A549 (cell line): ENCODE results near the gene CD79B. TPM values are rescaled to one million over a fixed set of nuclear protein-coding genes. Genes with fewer than 3 reads are reported as not detected.

ENCODE experiments used
- ATAC-seq, 2 experiments: fragments of 200-7000 bp in 1 of 2; fragments of >200 bp in 1 of 2; cut with Nextera tagmentation in 1 of 2; cut with Tn5 transposase in 1 of 2; 3 replicates each; pipeline versions ENCODE4 v1.8.0 to v1.9.1; 2018 to 2020; ENCODE audit warnings: mild to moderate bottlenecking in 1 of 2, moderate library complexity in 1 of 2
- CTCF ChIA-PET: fragments of 300-600 bp; sonication (Branson Sonifier 250); formaldehyde crosslinking; extraction: SDS; loops from one replicate; lab custom pipeline; 2021; ENCODE audit warnings: antibody characterized with exemption, inconsistent platforms; lab: Yijun Ruan, JAX
- POLR2A ChIA-PET: fragments of 350-600 bp; formaldehyde crosslinking; extraction: SDS; loops from one replicate; lab custom pipeline; 2021; ENCODE audit warnings: antibody characterized with exemption, inconsistent platforms; lab: Yijun Ruan, JAX
- DNase-seq, 2 experiments: peaks; one replicate each; pipeline versions ENCODE4 v3.0.0 to v3.0.0-alpha.2; 2011 to 2016; ENCODE audit warnings: low read depth in 1 of 2, low spot score in 1 of 2
- FAIRE-seq: peaks from 2 replicates; lab custom pipeline; 2011; peaks lifted over from hg19 to GRCh38; lab: Jason Lieb, UNC
- H3K27ac ChIP-seq, 2 experiments: fragments of >200 bp; sonication (Bioruptor Twin); formaldehyde crosslinking; 3 replicates each; pipeline ENCODE4 v1.5.1; 2016 to 2017
- H3K4me1 ChIP-seq: fragments of >200 bp; sonication (Bioruptor Twin); formaldehyde crosslinking; 3 replicates; pipeline ENCODE4 v1.6.1; 2016
- H3K4me2 ChIP-seq: fragments of >200 bp; sonication (Bioruptor Twin); formaldehyde crosslinking; 3 replicates; pipeline ENCODE4 v1.6.1; 2016
- H3K4me3 ChIP-seq: fragments of >200 bp; sonication (Bioruptor Twin); formaldehyde crosslinking; 3 replicates; pipeline ENCODE4 v1.5.1; 2016
- H3K9me3 ChIP-seq: fragments of >200 bp; sonication (Bioruptor Twin); formaldehyde crosslinking; 3 replicates; pipeline ENCODE4 v1.6.1; 2016
- CBX2 ChIP-seq: fragments of 200-600 bp; sonication (generic); IDR thresholded peaks from 2 replicates; pipeline ENCODE4 v1.6.1; 2016; ENCODE audit warnings: low read depth, mild to moderate bottlenecking, borderline replicate concordance
- CBX8 ChIP-seq: fragments of 200-600 bp; sonication (generic); IDR thresholded peaks from 2 replicates; pipeline ENCODE4 v1.6.1; 2016
- CTCF ChIP-seq: fragments of >200 bp; sonication (Bioruptor Twin); formaldehyde crosslinking; IDR thresholded peaks from 3 replicates; pipeline ENCODE4 v1.5.1; 2016
- EP300 ChIP-seq, 2 experiments: fragments of >200 bp; sonication (Bioruptor Twin); formaldehyde crosslinking; IDR thresholded peaks; 2 replicates in 1 of 2; 3 replicates in 1 of 2; pipeline ENCODE4 v1.6.1; 2016 to 2017
- FOSL2 ChIP-seq, 2 experiments: fragments of 450-650 bp in 1 of 2; fragments of >200 bp in 1 of 2; sonication (Bioruptor Twin) in 1 of 2; formaldehyde crosslinking; IDR thresholded peaks; 2 replicates each; pipeline versions ENCODE4 v1.5.0 to v1.6.1; 2016 to 2020; ENCODE audit warnings: mild to moderate bottlenecking in 1 of 2, moderate library complexity in 1 of 2
- FOXS1 ChIP-seq: fragments of 250-450 bp; sonication (Bioruptor Pico); IDR thresholded peaks from 2 replicates; pipeline ENCODE4 v1.5.0; 2020; ENCODE audit warnings: mild to moderate bottlenecking, moderate library complexity
- GATA3 ChIP-seq: IDR thresholded peaks from 2 replicates; pipeline ENCODE4 v1.6.1; 2012; ENCODE audit warnings: borderline replicate concordance
- HDAC2 ChIP-seq: fragments of 200-600 bp; sonication (generic); IDR thresholded peaks from 2 replicates; pipeline ENCODE4 v1.6.1; 2016
- HES2 ChIP-seq: fragments of >200 bp; sonication (Bioruptor Twin); formaldehyde crosslinking; IDR thresholded peaks from 2 replicates; pipeline ENCODE4 v1.6.1; 2016
- KDM1A ChIP-seq: fragments of 200-600 bp; sonication (generic); IDR thresholded peaks from 2 replicates; pipeline ENCODE4 v1.6.1; 2016; ENCODE audit warnings: low read depth, mild to moderate bottlenecking
- MAZ ChIP-seq: fragments of 150-350 bp; IDR thresholded peaks from 2 replicates; pipeline ENCODE4 v1.6.1; 2014; ENCODE audit warnings: antibody characterized with exemption, low read depth, low read length, borderline replicate concordance
- NPAS2 ChIP-seq: fragments of 250-450 bp; sonication (Bioruptor Pico); IDR thresholded peaks from 2 replicates; pipeline ENCODE4 v1.8.0; 2022; ENCODE audit warnings: mild to moderate bottlenecking, moderate library complexity, borderline replicate concordance
- PBX3 ChIP-seq: IDR thresholded peaks from 2 replicates; pipeline ENCODE4 v1.6.1; 2012
- PHF8 ChIP-seq: fragments of 200-600 bp; sonication (generic); IDR thresholded peaks from 2 replicates; pipeline ENCODE4 v1.6.1; 2016; ENCODE audit warnings: low read depth, mild to moderate bottlenecking, antibody characterized with exemption, moderate library complexity, borderline replicate concordance
- POLR2AphosphoS2 ChIP-seq: conservative IDR thresholded peaks from 2 replicates; pipeline ENCODE4 v1.6.1; 2012; ENCODE audit warnings: low read length, improper control_type of control experiment, inconsistent platforms
- TP53 ChIP-seq: fragments of 250-450 bp; sonication (Bioruptor Pico); IDR thresholded peaks from 2 replicates; pipeline ENCODE4 v1.5.0; 2021; ENCODE audit warnings: mild to moderate bottlenecking, moderate library complexity
- USF2 ChIP-seq: fragments of 450-650 bp; IDR thresholded peaks from 2 replicates; pipeline ENCODE4 v1.6.1; 2014; ENCODE audit warnings: antibody characterized with exemption
- WGBS: methylation state at CpG from one replicate; pipeline ENCODE4 v1.1.6; 2017; ENCODE audit errors: missing lambda C conversion rate; 5-methylcytosine and 5-hydroxymethylcytosine counted together
- polyA plus RNA-seq, 4 experiments: library from polyadenylated mRNA; depleted of rRNA in 3 of 4; stranded (reverse); fragments of >200 nt; fragmentation: RNase III in 1 of 4; extraction: RNeasy Plus Mini Kit Qiagen cat#74134 plus additional on column Dnase treatment in 1 of 4; gene quantifications; 2 replicates in 3 of 4; 3 replicates in 1 of 4; pipeline ENCODE4 v1.2.3, GENCODE V29; 2011 to 2017
- TF ChIP-seq, protein P1 (sequence below): IDR thresholded peaks from 2 replicates; pipeline ENCODE4 v1.6.1; 2012; ENCODE audit warnings: low read depth, borderline replicate concordance
- TF ChIP-seq, protein P2 (sequence below): fragments of 150-350 bp; IDR thresholded peaks from 2 replicates; pipeline ENCODE4 v1.6.1; 2014; ENCODE audit warnings: low read depth, mild to moderate bottlenecking, low read length
- TF ChIP-seq, protein P3 (sequence below): fragments of 250-450 bp; sonication (Bioruptor Pico); IDR thresholded peaks from 2 replicates; pipeline ENCODE4 v1.5.0; 2020; ENCODE audit warnings: low read depth, mild to moderate bottlenecking, moderate library complexity

Gene CD79B
- polyA plus RNA-seq, 2 of the 4 experiments (the other 2 are of a cell fraction) = 0.14 TPM; not detected in 1

- FAIRE-seq (no peak), ATAC-seq (no peak), DNase-seq (no peak)
- Histone ChIP-seq H3K4me3 (no peak overlapping the region), H3K4me2 (no peak overlapping the region), H3K9me3 (no peaks in the 10 kb centered on the region), H3K27ac (no peak overlapping the region), H3K4me1 (no peaks in the 10 kb centered on the region)
- CTCF ChIA-PET = interaction anchor here (0.6 to 5.1 kb wide), 18 partner anchors 10 to 196 kb away, joined by 3 to 90 read pairs (median 16); partner anchors contain the start of genes CD79B, CSHL1, ERN1 and GH1
- 66% methylated on average over 21 of the region's 24 CpGs for WGBS
- POLR2A ChIA-PET = no interaction called here
- TF ChIP-seq HES2 (no peak), KDM1A (no peak), POLR2AphosphoS2 (no peak), FOXS1 (CRISPR knock-in tag) (no peak), HDAC2 (no peak), USF2 (no peak), CTCF (no peak), PBX3 (no peak), EP300 (IDR thresholded peaks at IDR 0.05) (no peak), TP53 (CRISPR knock-in tag) (no peak), CBX8 (no peak), FOSL2 (IDR thresholded peaks at IDR 0.05) (no peak), FOSL2 (CRISPR knock-in tag; IDR thresholded peaks at IDR 0.05) (no peak)
- TF ChIP-seq, protein P1, sequence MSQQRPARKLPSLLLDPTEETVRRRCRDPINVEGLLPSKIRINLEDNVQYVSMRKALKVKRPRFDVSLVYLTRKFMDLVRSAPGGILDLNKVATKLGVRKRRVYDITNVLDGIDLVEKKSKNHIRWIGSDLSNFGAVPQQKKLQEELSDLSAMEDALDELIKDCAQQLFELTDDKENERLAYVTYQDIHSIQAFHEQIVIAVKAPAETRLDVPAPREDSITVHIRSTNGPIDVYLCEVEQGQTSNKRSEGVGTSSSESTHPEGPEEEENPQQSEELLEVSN = no peak
- TF ChIP-seq, protein P2, sequence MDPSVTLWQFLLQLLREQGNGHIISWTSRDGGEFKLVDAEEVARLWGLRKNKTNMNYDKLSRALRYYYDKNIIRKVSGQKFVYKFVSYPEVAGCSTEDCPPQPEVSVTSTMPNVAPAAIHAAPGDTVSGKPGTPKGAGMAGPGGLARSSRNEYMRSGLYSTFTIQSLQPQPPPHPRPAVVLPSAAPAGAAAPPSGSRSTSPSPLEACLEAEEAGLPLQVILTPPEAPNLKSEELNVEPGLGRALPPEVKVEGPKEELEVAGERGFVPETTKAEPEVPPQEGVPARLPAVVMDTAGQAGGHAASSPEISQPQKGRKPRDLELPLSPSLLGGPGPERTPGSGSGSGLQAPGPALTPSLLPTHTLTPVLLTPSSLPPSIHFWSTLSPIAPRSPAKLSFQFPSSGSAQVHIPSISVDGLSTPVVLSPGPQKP = no peak
- TF ChIP-seq, protein P3, sequence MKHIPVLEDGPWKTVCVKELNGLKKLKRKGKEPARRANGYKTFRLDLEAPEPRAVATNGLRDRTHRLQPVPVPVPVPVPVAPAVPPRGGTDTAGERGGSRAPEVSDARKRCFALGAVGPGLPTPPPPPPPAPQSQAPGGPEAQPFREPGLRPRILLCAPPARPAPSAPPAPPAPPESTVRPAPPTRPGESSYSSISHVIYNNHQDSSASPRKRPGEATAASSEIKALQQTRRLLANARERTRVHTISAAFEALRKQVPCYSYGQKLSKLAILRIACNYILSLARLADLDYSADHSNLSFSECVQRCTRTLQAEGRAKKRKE (CRISPR knock-in tag) = no peak
These were observed 12.8 kb upstream of the CD79B start for GRCh38 chr17:63944736-63945499.

DNA sequence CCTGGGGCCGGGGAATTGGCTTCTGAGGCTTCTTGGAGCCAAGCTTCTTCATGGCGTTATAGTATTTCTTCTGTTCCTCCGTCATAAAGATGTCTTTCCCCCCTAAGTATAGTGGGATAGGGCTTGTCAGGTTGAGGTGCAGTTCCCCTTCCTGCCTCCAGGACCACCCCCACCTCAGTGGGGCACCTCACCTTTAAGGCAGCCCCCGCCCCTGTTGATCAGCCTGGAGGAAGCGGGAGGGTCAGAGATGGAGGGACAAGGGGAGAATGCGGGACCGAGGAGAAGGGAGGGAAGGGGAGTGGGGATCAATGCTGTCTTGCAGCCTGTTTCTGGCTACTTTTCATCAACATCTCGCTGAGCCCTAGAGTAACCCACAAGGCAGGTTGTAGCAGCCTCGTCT lies 11.6 kb upstream of the CD79B start:
- no peak overlapping the region for H3K4me2 ChIP-seq
- H3K27ac ChIP-seq = no peak overlapping the region
- FAIRE-seq (no peak), DNase-seq (no peak), ATAC-seq (no peak)
- no peaks in the 10 kb centered on the region for H3K4me1 ChIP-seq
- ChIA-PET POLR2A (no interaction called here), CTCF (interaction anchor here (1.5 to 5.1 kb wide), 4 partner anchors 11 to 81 kb away, joined by 6 to 90 read pairs (median 8); partner anchors contain the start of genes CD79B and GH1)
- no peak overlapping the region for H3K4me3 ChIP-seq
- no peak for TF ChIP-seq HDAC2
- no peak for TF ChIP-seq NPAS2 (CRISPR knock-in tag)
- no peak for TF ChIP-seq TP53 (CRISPR knock-in tag)
- TF ChIP-seq PHF8 = no peak
- TF ChIP-seq CBX2 = no peak
- no peak for TF ChIP-seq MAZ
- no peak for TF ChIP-seq CTCF
- no peak for TF ChIP-seq GATA3
- no peaks in the 10 kb centered on the region for H3K9me3 ChIP-seq
- 57% methylated on average over 9 of the region's 9 CpGs for WGBS
